ENCODE data around the gene GPR173.

GPR173 gene

GRCh38 chrX:53047228-53047627 is 1.4 kb upstream of the GPR173 start:
- DNase-seq (ENCODE audit: extremely low spot score): no peak
- CTCF ChIA-PET: no interaction called here
- TF ChIP-seq FOXA1 (IDR thresholded peaks at IDR 0.05) (no peak), CTBP1 (IDR thresholded peaks at IDR 0.05; ENCODE audit: borderline replicate concordance) (no peak), LEF1 (IDR thresholded peaks at IDR 0.05; ENCODE audit: borderline replicate concordance) (no peak), ELF4 (IDR thresholded peaks at IDR 0.05) (no peak), ARNT (IDR thresholded peaks at IDR 0.05) (no peak), PKNOX1 (IDR thresholded peaks at IDR 0.05) (no peak), HDGF (IDR thresholded peaks at IDR 0.05; ENCODE audit: borderline replicate concordance) (no peak), NFRKB (IDR thresholded peaks at IDR 0.05) (no peak), FOXM1 (IDR thresholded peaks at IDR 0.05; ENCODE audit: borderline replicate concordance) (no peak), BHLHE40 (IDR thresholded peaks at IDR 0.05; ENCODE audit: borderline replicate concordance) (no peak), TARDBP (IDR thresholded peaks at IDR 0.05) (no peak)
- POLR2A ChIA-PET: no interaction called here

GRCh38 chrX:53049127-53049517 is 533 bp downstream of the GPR173 start:
- ChIA-PET CTCF (no interaction called here), POLR2A (no interaction called here)
- no peak for DNase-seq (ENCODE audit: extremely low spot score)
- no peak for TF ChIP-seq BHLHE40 (IDR thresholded peaks at IDR 0.05; ENCODE audit: borderline replicate concordance)
- no peak for TF ChIP-seq CTBP1 (IDR thresholded peaks at IDR 0.05; ENCODE audit: borderline replicate concordance)
- no peak for TF ChIP-seq NFRKB (IDR thresholded peaks at IDR 0.05)
- no peak for TF ChIP-seq SP1 (IDR thresholded peaks at IDR 0.05)
- TF ChIP-seq HDGF (IDR thresholded peaks at IDR 0.05; ENCODE audit: borderline replicate concordance): no peak
- TF ChIP-seq ARNT (IDR thresholded peaks at IDR 0.05): no peak
- no peak for TF ChIP-seq ZNF384 (IDR thresholded peaks at IDR 0.05)
- TF ChIP-seq TARDBP (IDR thresholded peaks at IDR 0.05): no peak

- DNase-seq (ENCODE audit: extremely low spot score): no peak
- ChIA-PET CTCF (no interaction called here), POLR2A (no interaction called here)
- TF ChIP-seq FOXA1 (IDR thresholded peaks at IDR 0.05): no peak
- no peak for TF ChIP-seq ARNT (IDR thresholded peaks at IDR 0.05)
- no peak for TF ChIP-seq PKNOX1 (IDR thresholded peaks at IDR 0.05)
These were observed 2.3 kb downstream of the GPR173 start for GRCh38 chrX:53050841-53051240.

- no peak for TF ChIP-seq FOXK2 (IDR thresholded peaks at IDR 0.05)
- no peak for TF ChIP-seq HDGF (IDR thresholded peaks at IDR 0.05; ENCODE audit: borderline replicate concordance)
- TF ChIP-seq TARDBP (IDR thresholded peaks at IDR 0.05): no peak
- TF ChIP-seq PKNOX1 (IDR thresholded peaks at IDR 0.05): no peak
- no peak for TF ChIP-seq ELF4 (IDR thresholded peaks at IDR 0.05)
- TF ChIP-seq BHLHE40 (IDR thresholded peaks at IDR 0.05; ENCODE audit: borderline replicate concordance): no peak
- TF ChIP-seq SUZ12 (IDR thresholded peaks at IDR 0.05): no peak
- TF ChIP-seq NFRKB (IDR thresholded peaks at IDR 0.05): no peak
- TF ChIP-seq CTBP1 (IDR thresholded peaks at IDR 0.05; ENCODE audit: borderline replicate concordance): no peak
- TF ChIP-seq ZNF384 (IDR thresholded peaks at IDR 0.05): no peak
- no peak for TF ChIP-seq SP1 (IDR thresholded peaks at IDR 0.05)
- TF ChIP-seq LEF1 (IDR thresholded peaks at IDR 0.05; ENCODE audit: borderline replicate concordance): no peak
These were observed 6.8 kb downstream of the GPR173 start for GRCh38 chrX:53055244-53055849.

GRCh38 chrX:53056292-53056691 is 7.7 kb downstream of the GPR173 start:
- ChIA-PET POLR2A (no interaction called here), CTCF (no interaction called here)
- DNase-seq (ENCODE audit: extremely low spot score): no peak
- TF ChIP-seq ELF4 (IDR thresholded peaks at IDR 0.05) (no peak), TARDBP (IDR thresholded peaks at IDR 0.05) (no peak), FOXA1 (IDR thresholded peaks at IDR 0.05) (no peak), SP1 (IDR thresholded peaks at IDR 0.05) (no peak), L3MBTL2 (conservative IDR thresholded peaks at IDR 0.05) (no peak), FOXK2 (IDR thresholded peaks at IDR 0.05) (no peak), FOXM1 (IDR thresholded peaks at IDR 0.05; ENCODE audit: borderline replicate concordance) (no peak), PKNOX1 (IDR thresholded peaks at IDR 0.05) (no peak), ZNF384 (IDR thresholded peaks at IDR 0.05) (no peak), SUZ12 (IDR thresholded peaks at IDR 0.05) (no peak), ARNT (IDR thresholded peaks at IDR 0.05) (no peak)

More at GRCh38 chrX:53055244-53055849, 6.8 kb downstream of the GPR173 start:
- ChIA-PET POLR2A (no interaction called here), CTCF (no interaction called here)
- no peak for DNase-seq (ENCODE audit: extremely low spot score)

GRCh38 chrX:53065104-53065503 is 16.5 kb downstream of the GPR173 start:
- no peak for TF ChIP-seq LEF1 (IDR thresholded peaks at IDR 0.05; ENCODE audit: borderline replicate concordance)
- TF ChIP-seq FOXM1 (IDR thresholded peaks at IDR 0.05; ENCODE audit: borderline replicate concordance): no peak
- TF ChIP-seq ARNT (IDR thresholded peaks at IDR 0.05): no peak
- no peak for TF ChIP-seq L3MBTL2 (conservative IDR thresholded peaks at IDR 0.05)
- no peak for TF ChIP-seq BHLHE40 (IDR thresholded peaks at IDR 0.05; ENCODE audit: borderline replicate concordance)
- no peak for TF ChIP-seq SP1 (IDR thresholded peaks at IDR 0.05)
- no peak for TF ChIP-seq SUZ12 (IDR thresholded peaks at IDR 0.05)
- ChIA-PET POLR2A (no interaction called here), CTCF (interaction anchor here (0.6 kb wide), 1 partner anchor 41 kb away, joined by 4 read pairs; no protein-coding TSS in a partner anchor)
- no peak for DNase-seq (ENCODE audit: extremely low spot score)
